Calu3 (cell line): Measurements from ENCODE around the gene NPHP4. TPM values are rescaled to one million over a fixed set of nuclear protein-coding genes. Genes with fewer than 3 reads are reported as not detected.
"Not testable (repeated sequence)": the region's sequence is repeated elsewhere in the genome, so short reads cannot be mapped to it uniquely, and the experiment has no call there.

Experiments
- BruUV-seq: library from RNA; stranded (reverse); fragments of 400-500 nt; replicated peaks from 2 replicates; lab custom pipeline; 2021; lab: Mats Ljungman, UMichigan
- CTCF ChIA-PET: fragments of 300-600 bp; sonication (Branson Sonifier 250); formaldehyde crosslinking; loops from one replicate; lab custom pipeline; 2022; ENCODE audit warnings: antibody characterized with exemption; lab: Charles Lee
- DNase-seq: peaks from one replicate; pipeline ENCODE4 v3.0.0; 2022
- H3K27ac Mint-ChIP-seq: one replicate; pipeline ENCODE4 v1.8.0; 2022; ENCODE audit warnings: mixed read lengths; ENCODE audit not compliant: unreplicated experiment
- H3K27me3 Mint-ChIP-seq: one replicate; pipeline ENCODE4 v1.8.0; 2022; ENCODE audit warnings: mixed read lengths; ENCODE audit not compliant: unreplicated experiment
- H3K36me3 Mint-ChIP-seq: one replicate; pipeline ENCODE4 v1.8.0; 2022; ENCODE audit warnings: mild to moderate bottlenecking, moderate library complexity, mixed read lengths; ENCODE audit not compliant: insufficient read depth, unreplicated experiment
- H3K4me1 Mint-ChIP-seq: one replicate; pipeline ENCODE4 v1.8.0; 2022; ENCODE audit warnings: mild to moderate bottlenecking, low read depth, mixed read lengths; ENCODE audit not compliant: unreplicated experiment
- H3K4me3 Mint-ChIP-seq: one replicate; pipeline ENCODE4 v1.8.0; 2022; ENCODE audit warnings: mild to moderate bottlenecking, low read depth, moderate library complexity, mixed read lengths; ENCODE audit not compliant: unreplicated experiment
- H3K9me3 Mint-ChIP-seq: one replicate; pipeline ENCODE4 v1.8.0; 2022; ENCODE audit warnings: low read depth, mixed read lengths; ENCODE audit not compliant: unreplicated experiment
- intact Hi-C: fragments of 100-400 bp; cut with micrococcal nuclease; formaldehyde crosslinking; loops from one replicate; pipeline ENCODE4 v1.10.0; 2022; ENCODE audit not compliant: unreplicated experiment
- total RNA-seq: library from RNA; stranded (reverse); gene quantifications from 2 replicates; pipeline ENCODE4 v1.2.3, GENCODE V29; 2022
- TF ChIP-seq, protein P1 (sequence below): fragments of 200-600 bp; IDR thresholded peaks from one replicate; pipeline ENCODE4 v1.8.0; 2022; ENCODE audit warnings: antibody characterized with exemption; ENCODE audit not compliant: unreplicated experiment

Gene NPHP4
- total RNA-seq, 1 experiment from 2014 or later: 11.1 TPM

DNA sequence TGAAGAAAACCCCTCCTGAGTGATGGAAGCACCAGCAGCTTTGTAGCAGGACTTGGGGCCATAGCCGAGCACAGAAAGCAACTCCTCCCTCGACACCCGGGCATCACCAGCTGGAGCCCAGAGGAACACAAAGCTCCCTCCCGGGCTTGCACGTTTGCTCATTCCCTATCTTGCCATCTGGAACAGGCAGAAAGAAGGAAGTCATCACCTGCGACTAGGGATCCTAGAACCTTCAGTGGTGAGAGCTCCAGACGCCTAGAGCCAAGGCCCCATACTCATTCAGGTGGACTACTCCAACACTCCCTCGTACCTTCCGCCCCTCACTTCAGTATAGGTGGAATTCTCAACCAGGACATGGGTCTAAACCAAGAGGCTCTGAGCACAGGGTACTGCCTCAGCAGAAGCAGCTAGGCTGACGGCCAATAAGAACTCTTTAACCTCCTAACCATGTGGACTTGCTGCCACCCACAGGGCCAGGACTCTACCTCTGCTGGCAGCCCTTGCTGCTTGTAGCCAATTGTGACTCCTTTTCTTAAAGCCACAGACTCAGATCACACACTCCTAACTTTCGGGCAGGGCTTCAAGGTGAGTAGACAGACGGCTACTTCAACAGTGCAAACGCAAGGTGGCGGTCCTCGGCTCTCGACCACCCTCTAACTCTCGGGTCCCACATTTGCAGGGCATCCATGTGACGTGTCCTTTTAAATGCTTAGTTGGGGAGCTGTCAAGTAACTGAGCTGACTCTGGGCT, 65.4 kb downstream of the NPHP4 start:
- CTCF ChIA-PET: no interaction called here
- no TSS peak for BruUV-seq
- Mint-ChIP-seq H3K27ac (no peak overlapping the region), H3K36me3 (no peaks in the 10 kb centered on the region), H3K9me3 (no peaks in the 10 kb centered on the region), H3K4me3 (no peak overlapping the region), H3K27me3 (no peaks in the 10 kb centered on the region), H3K4me1 (no peaks in the 10 kb centered on the region)
- TF ChIP-seq, protein P1, sequence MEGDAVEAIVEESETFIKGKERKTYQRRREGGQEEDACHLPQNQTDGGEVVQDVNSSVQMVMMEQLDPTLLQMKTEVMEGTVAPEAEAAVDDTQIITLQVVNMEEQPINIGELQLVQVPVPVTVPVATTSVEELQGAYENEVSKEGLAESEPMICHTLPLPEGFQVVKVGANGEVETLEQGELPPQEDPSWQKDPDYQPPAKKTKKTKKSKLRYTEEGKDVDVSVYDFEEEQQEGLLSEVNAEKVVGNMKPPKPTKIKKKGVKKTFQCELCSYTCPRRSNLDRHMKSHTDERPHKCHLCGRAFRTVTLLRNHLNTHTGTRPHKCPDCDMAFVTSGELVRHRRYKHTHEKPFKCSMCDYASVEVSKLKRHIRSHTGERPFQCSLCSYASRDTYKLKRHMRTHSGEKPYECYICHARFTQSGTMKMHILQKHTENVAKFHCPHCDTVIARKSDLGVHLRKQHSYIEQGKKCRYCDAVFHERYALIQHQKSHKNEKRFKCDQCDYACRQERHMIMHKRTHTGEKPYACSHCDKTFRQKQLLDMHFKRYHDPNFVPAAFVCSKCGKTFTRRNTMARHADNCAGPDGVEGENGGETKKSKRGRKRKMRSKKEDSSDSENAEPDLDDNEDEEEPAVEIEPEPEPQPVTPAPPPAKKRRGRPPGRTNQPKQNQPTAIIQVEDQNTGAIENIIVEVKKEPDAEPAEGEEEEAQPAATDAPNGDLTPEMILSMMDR: no peak
- intact Hi-C loops: no loop called here
- DNase-seq: no peak

DNA sequence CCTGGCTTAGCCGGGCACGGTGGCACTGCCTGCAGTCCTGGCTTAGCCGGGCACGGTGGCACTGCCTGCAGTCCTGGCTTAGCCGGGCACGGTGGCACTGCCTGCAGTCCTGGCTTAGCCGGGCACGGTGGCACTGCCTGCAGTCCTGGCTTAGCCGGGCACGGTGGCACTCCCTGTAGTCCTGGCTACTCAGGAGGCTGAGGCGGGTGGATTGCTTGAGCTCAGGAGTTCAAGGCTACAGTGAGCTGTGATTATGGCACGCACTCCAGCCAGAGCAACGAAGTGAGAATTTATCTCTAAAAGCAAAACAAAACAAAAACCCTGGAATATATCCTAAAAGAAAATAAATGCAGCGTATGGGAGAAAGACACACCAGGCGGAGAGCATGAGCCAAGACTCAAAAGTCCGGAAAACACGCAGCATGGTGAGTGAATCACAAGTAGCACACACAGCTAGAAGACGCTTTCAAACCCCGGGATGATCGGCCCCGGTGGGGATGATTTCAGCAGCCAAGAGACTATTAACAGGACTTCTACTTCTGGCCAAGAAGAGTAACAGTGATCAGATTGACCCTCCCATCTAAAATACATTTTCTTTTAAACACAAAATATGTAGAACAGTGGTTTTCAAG, 69.4 kb downstream of the NPHP4 start:
- H3K27me3 Mint-ChIP-seq, intact Hi-C loops, H3K36me3 Mint-ChIP-seq, CTCF ChIA-PET, H3K4me3 Mint-ChIP-seq, BruUV-seq, H3K27ac Mint-ChIP-seq, DNase-seq, H3K9me3 Mint-ChIP-seq, H3K4me1 Mint-ChIP-seq: not testable (repeated sequence)

DNA sequence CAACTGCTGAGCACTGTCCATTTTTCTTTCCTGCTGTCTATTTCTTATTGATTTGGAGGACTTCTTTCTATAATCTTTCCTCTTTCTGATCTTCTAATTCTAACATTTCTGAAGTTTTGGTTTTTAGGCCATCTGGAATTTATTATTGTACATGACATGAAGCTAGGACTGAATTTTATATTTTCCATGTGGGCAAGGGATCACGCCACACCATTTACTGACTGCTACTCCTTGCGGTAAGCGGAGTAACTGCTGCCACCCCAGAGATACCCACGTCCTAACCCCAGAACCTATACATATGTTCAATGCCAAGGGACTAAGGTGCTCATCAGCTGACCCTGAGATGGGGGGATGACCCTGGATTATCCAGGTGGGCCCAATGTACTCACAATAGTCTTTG, 70.6 kb downstream of the NPHP4 start:
- BruUV-seq: no TSS peak
- CTCF ChIA-PET: no interaction called here
- no peak for DNase-seq
- TF ChIP-seq, protein P1: no peak
- Mint-ChIP-seq H3K4me1 (no peaks in the 10 kb centered on the region), H3K27ac (no peak overlapping the region), H3K36me3 (no peaks in the 10 kb centered on the region), H3K9me3 (no peaks in the 10 kb centered on the region), H3K27me3 (no peaks in the 10 kb centered on the region), H3K4me3 (no peak overlapping the region)
- intact Hi-C loops: no loop called here

- no peaks in the 10 kb centered on the region for H3K27me3 Mint-ChIP-seq
- no peak overlapping the region for H3K27ac Mint-ChIP-seq
- CTCF ChIA-PET: no interaction called here
- intact Hi-C loops: no loop called here
- no TSS peak for BruUV-seq
- no peaks in the 10 kb centered on the region for H3K4me1 Mint-ChIP-seq
- no peaks in the 10 kb centered on the region for H3K9me3 Mint-ChIP-seq
- TF ChIP-seq, protein P1: no peak
- H3K36me3 Mint-ChIP-seq: no peaks in the 10 kb centered on the region
- H3K4me3 Mint-ChIP-seq: no peak overlapping the region
- DNase-seq: no peak
Observed at GRCh38 chr1:5921129-5921528, 71.1 kb downstream of the NPHP4 start.

- H3K4me3 Mint-ChIP-seq: no peak overlapping the region
- intact Hi-C loops: no loop called here
- BruUV-seq: no TSS peak
Observed at GRCh38 chr1:5920201-5920600, 72.0 kb downstream of the NPHP4 start.

More at GRCh38 chr1:5920201-5920600, 72.0 kb downstream of the NPHP4 start:
- no peaks in the 10 kb centered on the region for H3K36me3 Mint-ChIP-seq
- no peak for DNase-seq
- H3K27me3 Mint-ChIP-seq: no peaks in the 10 kb centered on the region
- no peaks in the 10 kb centered on the region for H3K9me3 Mint-ChIP-seq
- CTCF ChIA-PET: no interaction called here
- TF ChIP-seq, protein P1: no peak
- no peak overlapping the region for H3K27ac Mint-ChIP-seq
- H3K4me1 Mint-ChIP-seq: no peaks in the 10 kb centered on the region
